Measurements from ENCODE around the gene SEMA3A. TPM values are rescaled to one million over a fixed set of nuclear protein-coding genes. Genes with fewer than 3 reads are reported as not detected.
"Not testable (repeated sequence)": the region's sequence is repeated elsewhere in the genome, so short reads cannot be mapped to it uniquely, and the experiment has no call there.

The SEMA3A gene
- 24.0 TPM for polyA plus RNA-seq (ENCODE audit: insufficient read length)

- DNase-seq, result peak; percentile 80
Measured at GRCh38 chr7:84194484-84195271, at the start of gene SEMA3A. TSS of gene SEMA3A (minus strand) at chr7:84194789. CDS start at chr7:84194586, 203 bp downstream.

DNA sequence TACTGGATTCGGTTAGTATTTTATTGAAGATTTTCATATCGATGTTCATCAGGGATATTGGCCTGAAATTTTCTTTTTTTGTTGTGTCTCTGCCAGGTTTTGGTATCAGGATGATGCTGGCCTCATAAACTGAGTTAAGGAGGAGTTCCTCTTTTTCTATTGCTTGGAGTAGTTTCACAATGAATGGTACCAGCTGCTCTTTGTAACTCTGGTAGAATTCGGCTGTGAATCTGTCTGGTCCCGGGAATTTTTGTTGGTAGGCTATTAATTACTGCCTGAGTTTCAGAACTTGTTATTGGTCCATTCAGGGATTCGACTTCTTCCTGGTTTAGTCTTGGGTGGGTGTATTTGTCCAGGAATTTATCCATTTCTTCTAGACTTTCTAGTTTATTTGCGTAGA, 48.4 kb upstream of the SEMA3A start:
- DNase-seq, result not testable (repeated sequence)

- no peak for DNase-seq
Measured at GRCh38 chr7:84238596-84238995, 44.0 kb upstream of the SEMA3A start.

- no peak for DNase-seq
Measured at GRCh38 chr7:84237533-84238173, 43.1 kb upstream of the SEMA3A start.

- DNase-seq, result no peak
Measured at GRCh38 chr7:84236398-84236797, 41.8 kb upstream of the SEMA3A start.

GRCh38 chr7:84232646-84233045, 38.1 kb upstream of the SEMA3A start:
- no peak for DNase-seq

DNA sequence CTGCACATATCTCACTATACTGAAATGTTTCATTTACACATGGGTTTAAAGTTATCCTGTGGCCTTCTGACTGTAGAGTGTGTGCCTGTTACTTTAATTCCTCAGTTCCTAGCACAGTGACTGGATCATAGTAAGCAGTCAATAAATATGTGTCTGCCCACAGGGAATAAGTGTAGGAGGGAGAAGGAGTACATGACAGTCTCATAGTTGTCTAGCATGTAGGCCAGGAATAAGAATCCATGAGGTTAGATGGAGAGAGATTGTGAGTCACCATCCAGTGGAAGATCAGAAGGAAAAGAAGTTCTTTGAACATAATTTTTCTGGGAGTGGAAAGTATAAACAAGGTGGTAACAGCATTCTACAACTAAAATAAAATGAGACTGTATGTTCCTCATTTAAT, 36.6 kb upstream of the SEMA3A start:
- DNase-seq, result no peak

DNA sequence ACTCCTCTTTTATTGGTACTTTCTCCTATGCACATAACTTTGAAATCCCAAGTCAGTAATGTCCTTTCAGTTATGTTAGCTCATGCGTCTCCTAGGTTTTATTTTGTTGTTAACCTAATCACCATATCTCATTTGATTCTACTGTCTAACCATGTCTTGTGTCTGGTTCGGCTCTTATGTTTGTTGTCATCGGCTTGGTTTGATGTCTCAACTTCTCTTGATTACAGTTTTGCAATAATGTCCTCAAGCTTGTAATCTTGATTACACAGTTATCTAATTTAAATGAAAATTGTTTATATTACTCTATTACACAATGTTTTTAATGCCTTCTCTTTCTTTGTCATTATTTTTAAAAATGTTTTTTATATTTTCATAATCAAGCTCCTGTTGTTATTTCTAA, 35.9 kb upstream of the SEMA3A start:
- DNase-seq, result no peak

DNA sequence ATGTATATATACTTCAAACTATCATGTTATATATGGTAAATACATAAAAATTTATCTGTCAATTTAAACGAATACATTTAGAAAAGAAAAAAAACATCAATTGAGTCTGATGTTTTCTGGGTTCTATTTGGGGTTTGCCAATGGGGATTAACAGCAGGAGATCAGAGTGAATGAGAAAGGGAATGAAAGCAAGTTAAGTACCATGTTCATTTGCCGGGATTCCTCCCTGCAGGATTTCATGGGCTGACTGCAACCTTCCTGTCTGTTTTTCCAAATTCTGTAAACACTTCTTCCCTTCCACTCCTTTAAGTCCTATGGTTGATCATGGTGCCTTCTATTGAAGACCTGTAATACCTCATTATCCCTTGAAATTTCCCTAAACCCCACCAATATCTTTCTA, 33.9 kb upstream of the SEMA3A start:
- no peak for DNase-seq

GRCh38 chr7:84226759-84227158, 32.2 kb upstream of the SEMA3A start:
- no peak for DNase-seq

- DNase-seq, result no peak
Measured at GRCh38 chr7:84224505-84224904, 29.9 kb upstream of the SEMA3A start.

DNA sequence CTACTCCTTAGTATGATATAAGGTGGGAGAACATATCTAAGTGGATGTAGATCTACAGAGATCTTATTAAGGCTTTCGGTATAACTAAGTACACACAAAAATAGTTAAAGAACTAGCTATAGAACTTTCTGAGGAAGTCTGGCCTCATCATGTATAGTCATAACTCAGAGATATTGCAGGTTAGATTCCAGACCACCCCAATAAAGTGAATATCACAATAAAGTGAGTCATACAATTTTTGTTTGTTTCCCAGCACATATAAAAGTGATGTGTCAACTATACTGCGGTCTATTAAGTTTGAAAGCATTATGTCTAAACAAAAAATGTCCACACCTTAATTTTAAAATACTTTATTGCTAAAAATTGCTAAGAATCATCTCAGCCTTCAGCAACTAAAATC, 24.7 kb upstream of the SEMA3A start:
- DNase-seq, result no peak

DNA sequence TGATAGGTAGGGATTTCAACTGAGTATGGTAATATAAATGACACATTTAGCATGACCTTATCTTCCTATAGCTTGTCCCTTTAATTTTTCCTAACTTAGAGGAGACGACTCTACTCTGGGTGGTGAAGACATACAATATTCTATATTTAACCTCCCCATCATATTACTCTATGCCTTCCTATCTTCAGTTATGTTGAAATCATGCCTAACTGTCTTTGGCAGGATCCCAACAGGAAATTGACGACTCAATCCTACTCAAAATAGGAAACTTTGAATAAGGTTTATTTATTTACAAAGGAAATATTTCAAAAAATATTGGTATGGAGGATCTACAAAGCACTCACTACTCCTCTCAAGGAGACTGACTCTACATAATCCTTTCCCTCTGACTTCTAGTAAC, 24.1 kb upstream of the SEMA3A start:
- no peak for DNase-seq

DNA sequence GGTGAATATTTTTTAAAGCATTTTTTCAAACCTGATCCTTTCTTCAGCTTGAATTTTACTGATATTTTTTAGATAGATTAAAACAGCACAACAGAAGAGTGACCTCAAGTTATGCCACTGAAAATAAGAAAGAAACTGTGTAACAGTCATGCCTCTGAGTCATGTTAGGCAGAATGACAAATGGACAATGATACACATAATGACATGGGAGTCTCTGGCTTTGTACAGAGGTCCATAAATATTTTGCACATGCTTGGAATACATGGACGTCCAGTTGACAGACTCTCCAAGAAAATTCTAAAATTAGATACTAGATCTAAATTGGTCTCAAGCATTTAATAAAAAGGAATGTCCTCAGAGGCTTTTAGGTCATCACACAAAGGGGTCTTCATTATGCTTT, 21.9 kb upstream of the SEMA3A start:
- no peak for DNase-seq

GRCh38 chr7:84214757-84215156, 20.2 kb upstream of the SEMA3A start:
- not testable (repeated sequence) for DNase-seq

- DNase-seq, result no peak
Measured at GRCh38 chr7:84210301-84210700, 15.7 kb upstream of the SEMA3A start.

DNA sequence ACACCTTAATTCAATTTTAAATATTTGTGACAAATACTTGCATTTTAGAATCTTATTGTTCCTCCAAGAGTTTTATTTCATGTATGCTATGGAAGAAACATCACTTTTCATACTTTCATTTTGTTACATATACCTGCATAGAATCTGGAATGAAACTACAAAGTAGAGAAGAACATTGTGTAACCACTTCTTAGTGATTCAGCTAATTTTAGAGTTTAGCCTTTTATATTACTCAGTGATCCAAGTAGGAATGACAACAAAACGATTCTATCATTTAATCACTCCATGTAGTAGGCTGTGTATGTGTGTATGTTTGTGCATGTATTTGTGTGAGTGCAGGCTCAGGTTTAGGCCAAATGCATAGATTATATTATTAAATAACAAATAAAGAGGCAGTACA, 14.4 kb upstream of the SEMA3A start:
- DNase-seq, result no peak

GRCh38 chr7:84207615-84208014, 13.0 kb upstream of the SEMA3A start:
- DNase-seq, result no peak

GRCh38 chr7:84207025-84207424, 12.4 kb upstream of the SEMA3A start:
- no peak for DNase-seq

DNA sequence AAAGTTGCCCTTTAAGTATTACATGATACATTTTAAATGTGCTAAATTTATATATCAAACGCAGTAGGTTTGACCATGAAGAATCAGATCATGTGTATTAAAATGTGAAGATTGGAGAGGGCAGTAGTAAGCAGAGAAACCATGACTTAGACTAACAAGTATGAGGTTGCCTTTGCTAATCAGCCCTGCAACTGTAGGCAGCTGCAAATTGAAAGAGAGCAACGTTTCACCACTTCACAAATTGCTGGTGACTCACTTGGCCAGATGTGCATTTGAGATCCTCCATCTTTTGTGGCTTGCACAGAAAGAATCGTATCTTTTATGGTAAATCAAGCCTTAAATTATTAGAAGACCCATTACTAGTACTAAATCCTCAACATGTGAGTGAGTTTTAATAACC, 10.1 kb upstream of the SEMA3A start:
- DNase-seq, result no peak

DNA sequence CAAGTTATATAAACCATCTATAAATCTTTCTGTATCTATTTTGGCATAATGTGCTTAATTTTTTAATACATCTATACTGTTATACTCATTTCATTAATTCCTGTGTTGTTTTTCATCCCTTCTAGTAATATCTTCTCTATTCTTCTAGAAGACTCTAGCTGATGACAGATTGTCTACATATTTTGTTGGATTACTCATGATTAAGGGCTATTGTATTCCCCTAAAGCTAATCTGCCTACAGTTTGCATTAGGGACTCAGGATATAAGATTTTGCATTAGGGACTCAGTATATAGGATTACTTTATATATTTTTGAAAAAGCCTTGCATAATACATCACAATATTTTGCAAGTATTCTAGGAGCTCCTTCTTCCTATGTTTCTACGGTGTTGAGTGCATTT, 8.3 kb upstream of the SEMA3A start:
- DNase-seq, result no peak

DNA sequence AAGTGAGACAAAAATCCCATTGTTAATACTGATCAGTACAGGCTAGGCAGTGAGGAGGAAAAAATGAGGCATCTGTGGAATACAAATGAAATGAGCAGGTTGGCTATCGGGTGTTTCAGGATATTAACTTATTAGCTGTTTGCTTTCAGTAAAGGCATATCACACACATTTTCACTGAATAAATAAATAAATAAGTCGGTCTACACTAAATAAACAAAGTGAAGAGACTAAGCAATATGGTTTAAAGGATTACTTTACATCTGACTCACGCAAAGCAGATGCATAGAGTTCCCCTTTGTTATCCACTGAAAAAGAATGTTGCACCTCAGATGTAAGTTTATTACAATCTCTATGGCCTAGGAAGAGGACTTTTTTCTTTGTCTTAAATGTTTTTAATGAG, 6.3 kb upstream of the SEMA3A start:
- no peak for DNase-seq

DNA sequence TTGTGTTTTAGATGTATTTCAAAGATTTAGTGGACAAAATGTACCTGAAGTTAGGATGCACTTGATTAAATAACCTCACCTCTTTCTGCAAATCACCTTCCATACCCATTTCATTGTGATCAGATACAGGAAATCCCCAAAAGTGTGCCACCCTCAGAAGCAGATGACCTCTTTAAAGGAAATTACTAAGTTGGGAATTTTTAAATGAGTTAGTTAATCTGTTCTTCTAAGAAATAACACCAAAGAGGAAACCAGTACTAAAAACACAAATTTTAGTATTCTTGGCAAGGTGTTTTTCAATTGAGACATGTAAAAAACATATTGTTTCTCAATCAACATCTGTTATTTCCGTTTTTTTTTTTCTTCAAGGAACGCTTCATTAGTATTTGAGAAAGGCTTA, 4.6 kb upstream of the SEMA3A start:
- DNase-seq, result no peak

GRCh38 chr7:84196084-84196503, 1.5 kb upstream of the SEMA3A start:
- DNase-seq, result no peak
